HL-60/S4 treated with retinoic acid at 250 ng/mL for 4 days and 3 days (cell line): ENCODE data around the gene RPEL1.
"Not testable (repeated sequence)": the region's sequence is repeated elsewhere in the genome, so short reads cannot be mapped to it uniquely, and the experiment has no call there.

Source experiments
- in situ Hi-C: fragments of 300-500 bp; cut with MboI; formaldehyde crosslinking; loops from 2 replicates; pipeline ENCODE4 v1.7.0; 2022; ENCODE audit warnings: low sequenced_read_pairs

Gene RPEL1

DNA sequence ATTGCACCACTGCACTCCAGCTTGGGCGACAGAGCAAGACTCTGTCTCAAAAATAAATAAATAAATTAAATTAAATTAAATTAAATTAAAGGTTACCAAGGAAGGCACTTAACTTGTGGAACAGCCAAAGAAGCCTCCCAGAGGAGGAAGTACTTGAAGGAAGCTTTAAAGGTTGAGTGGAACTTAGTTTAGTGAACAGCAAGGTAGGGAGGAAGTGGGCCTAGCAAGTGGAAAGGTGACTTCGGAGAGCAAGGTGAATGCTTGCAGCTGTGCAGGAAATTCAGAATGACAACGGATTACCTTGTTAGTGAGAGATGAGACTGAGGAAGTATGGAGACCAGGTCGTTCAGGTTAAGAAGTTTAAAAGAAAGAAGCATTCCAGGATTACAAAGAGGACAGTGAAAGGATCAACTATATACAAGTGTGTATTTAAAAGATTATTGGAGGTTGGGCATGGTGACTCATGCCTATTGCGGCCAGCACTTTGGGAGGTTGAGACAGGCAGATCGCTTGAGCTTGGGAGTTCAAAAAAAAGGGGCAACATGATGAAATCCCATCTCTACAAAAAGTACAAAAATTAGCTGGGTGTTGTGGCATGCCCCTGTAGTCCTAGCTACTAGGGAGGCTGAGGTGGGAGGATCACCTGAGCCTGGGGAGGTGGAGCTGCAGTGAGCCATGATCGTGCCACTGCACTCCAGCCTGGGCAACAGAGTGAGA lies 12.8 kb upstream of the RPEL1 start:
- in situ Hi-C loops, result no loop called here

- in situ Hi-C loops, result no loop called here
These were observed 9.9 kb upstream of the RPEL1 start for GRCh38 chr10:103235775-103236174.

GRCh38 chr10:103238506-103239252 lies 7.0 kb upstream of the RPEL1 start:
- in situ Hi-C loops, result no loop called here

DNA sequence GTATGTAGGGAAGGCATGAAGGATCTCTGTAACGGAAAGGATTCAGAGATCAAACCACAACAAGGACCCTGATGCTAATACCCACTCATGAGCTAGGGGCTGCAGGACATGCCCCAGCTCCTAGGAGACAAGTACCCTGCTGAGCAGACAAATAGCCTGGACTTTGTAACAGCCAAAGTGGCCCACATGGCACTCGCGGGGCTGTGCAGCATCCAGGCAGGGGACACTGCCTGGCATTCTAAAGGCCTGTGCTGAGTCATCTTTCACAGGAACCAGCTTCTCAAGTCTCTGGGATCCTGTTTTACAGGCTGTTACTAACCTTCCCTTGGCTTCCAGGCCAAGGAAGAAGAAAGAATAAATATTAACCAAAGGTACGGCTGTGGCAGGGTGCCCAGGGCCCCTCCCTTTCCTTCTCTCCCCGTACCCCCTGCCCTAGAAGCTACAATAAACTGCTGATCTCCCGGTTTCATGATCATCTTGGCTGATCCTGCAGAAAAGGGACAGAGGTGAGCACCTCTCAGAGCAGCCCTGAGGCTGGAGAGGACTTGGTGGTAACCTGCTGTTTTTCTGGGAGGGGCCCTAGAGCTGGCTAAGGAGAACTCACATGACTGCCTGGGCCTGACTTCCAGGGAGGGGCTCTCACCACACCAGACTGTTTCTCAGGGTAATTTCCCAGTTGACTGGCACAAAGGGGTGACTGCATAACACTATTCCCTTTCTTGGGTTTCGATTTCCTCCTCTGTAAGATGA lies 4.2 kb upstream of the RPEL1 start:
- in situ Hi-C loops, result loop anchor here (10.0 kb wide), 1 partner anchor 327 kb away; the partner anchor contains the start of gene CNNM2

- in situ Hi-C loops, result loop anchor here (10.0 kb wide), 1 partner anchor 330 kb away; the partner anchor contains the start of gene CNNM2
These were observed 918 bp upstream of the RPEL1 start for GRCh38 chr10:103244666-103245271.

DNA sequence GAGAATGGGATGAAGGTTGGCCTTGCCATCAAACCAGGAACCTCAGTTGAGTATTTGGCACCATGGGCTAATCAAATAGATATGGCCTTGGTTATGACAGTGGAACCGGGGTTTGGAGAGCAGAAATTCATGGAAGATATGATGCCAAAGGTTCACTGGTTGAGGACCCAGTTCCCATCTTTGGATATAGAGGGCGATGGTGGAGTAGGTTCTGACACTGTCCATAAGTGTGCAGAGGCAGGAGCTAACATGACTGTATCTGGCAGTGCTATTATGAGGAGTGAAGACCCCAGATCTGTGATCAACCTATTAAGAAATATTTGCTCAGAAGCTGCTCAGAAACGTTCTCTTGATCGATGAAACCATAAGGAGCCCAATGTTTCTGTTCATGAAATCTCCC lies 637 bp downstream of the RPEL1 start:
- in situ Hi-C loops, result loop anchor here (10.0 kb wide), 1 partner anchor 332 kb away; the partner anchor contains the start of gene CNNM2

GRCh38 chr10:103254113-103254512 lies 8.4 kb downstream of the RPEL1 start:
- in situ Hi-C loops, result no loop called here

DNA sequence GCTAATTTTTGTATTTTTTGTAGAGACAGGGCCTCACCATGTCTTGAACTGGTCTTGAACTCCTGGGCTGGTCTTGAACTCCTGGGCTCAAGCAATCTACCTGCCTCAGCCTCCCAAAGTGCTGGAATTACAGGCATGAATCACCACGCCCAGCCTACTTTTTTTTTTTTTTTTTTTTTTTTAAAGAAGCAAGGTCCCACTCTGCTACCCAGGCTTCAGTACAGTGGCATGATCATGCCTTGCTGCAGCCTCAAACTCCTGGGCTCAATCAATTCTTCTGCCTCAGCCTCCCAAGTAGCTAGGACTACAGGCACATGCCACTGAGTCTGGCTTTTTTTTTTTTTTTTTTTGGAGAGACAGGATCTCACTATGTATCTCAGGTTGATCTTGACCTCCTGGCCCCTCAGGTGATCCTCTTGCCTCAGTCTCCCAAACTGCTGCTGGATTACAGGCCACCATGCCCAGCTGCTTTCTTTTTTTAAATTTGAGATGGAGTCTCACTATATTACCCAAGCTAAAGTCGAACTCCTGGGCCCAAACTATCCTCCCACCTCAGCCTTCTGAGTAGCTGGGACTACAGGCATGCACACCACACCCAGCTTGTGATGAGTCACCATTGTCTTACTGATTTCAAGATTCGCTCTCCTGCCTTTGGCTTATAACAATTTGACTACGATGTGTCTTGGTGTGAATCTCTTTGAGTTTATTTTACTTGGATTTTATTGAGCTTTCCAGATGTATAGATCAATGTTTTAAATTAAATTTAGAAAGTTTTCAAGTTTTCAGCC lies 9.0 kb downstream of the RPEL1 start:
- in situ Hi-C loops, result no loop called here

DNA sequence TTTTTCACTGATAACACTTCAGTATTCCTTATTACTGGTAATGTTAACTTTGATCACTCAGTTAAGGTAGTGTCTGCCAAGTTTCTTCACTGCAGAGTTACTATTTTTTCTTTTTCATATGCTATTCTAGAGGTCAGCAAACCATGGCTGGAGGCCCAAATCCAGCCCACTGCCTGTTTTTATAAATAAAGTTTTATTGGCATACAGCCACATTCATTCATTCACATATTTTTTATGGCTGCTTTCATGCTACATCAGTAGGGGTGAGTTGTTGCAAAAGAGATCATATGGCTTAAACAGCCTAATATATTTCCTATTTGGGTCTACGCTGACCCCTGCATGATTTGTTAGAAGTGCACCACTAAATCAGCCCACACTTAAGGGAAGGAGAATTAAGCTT lies 10.9 kb downstream of the RPEL1 start:
- in situ Hi-C loops, result no loop called here

DNA sequence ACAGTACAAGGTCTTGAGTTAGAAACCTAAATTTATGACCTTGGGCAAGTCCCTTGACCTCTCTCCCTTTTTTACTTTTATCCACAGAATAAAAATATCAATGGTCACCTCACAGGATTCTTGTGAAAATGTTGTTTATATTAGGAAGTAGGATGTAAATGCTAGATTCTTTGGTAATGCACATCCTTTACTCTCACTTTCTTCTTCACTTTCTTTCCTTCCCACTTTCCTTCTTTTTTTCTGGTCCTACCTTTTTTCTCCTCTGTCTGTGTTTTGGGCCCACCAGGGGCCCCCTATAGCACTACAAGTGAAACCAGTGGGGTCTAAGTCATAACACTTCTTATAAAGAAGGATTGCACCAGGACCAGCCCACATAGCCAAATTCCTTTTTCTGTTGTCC lies 12.1 kb downstream of the RPEL1 start:
- in situ Hi-C loops, result no loop called here

GRCh38 chr10:103258928-103259327 lies 13.2 kb downstream of the RPEL1 start:
- in situ Hi-C loops, result not testable (repeated sequence)

DNA sequence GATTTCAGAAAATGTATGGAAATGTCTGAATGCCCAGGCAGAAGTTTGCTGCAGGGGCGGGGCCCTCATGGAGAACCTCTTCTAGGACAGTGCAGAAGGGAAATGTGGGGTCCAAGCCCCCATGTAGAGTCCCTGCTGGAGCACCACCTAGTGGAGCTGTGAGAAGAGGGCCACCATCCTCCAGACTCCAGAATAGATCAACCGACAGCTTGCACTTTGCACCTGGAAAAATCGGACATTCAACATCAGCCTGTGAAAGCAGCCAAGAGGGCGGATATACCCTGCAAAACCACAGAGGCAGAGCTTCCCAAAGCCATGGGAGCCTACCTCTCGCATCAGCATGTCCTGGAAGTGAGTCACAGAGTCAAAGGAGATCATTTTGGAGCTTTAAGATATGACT lies 14.3 kb downstream of the RPEL1 start:
- in situ Hi-C loops, result no loop called here

GRCh38 chr10:103262229-103262628 lies 16.5 kb downstream of the RPEL1 start:
- in situ Hi-C loops, result no loop called here

DNA sequence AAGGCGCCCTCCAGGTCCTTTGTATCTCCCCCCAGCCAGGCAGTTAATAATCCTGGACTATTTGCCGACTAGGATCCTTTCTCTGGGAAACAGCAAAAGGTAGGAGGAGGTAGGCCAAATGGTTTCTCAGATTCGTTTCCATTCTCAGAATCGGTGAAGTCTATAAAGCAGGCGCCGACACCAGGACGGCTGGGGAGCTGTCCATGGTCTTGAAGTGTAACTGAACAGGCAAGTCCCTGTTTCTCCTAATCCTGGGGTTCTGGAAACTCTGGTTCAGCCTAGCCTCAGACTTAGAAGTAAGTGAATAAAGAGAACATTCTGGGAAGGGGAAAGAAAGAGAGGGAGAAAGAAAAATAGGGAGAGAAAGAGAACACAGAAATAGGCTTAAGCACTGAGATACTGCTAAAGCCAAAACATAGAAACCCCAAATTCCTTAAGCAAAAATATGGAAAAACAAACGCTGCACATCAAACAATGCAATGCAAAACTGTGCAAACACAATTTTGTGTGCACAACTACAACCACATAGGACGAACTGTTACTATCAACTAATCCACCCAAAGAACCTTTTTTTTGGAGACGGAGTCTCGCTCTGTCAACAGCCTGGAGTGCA lies 20.1 kb downstream of the RPEL1 start:
- in situ Hi-C loops, result no loop called here

GRCh38 chr10:103273041-103273441 lies 27.4 kb downstream of the RPEL1 start:
- in situ Hi-C loops, result no loop called here

GRCh38 chr10:103276251-103276895 lies 30.7 kb downstream of the RPEL1 start:
- in situ Hi-C loops, result no loop called here

DNA sequence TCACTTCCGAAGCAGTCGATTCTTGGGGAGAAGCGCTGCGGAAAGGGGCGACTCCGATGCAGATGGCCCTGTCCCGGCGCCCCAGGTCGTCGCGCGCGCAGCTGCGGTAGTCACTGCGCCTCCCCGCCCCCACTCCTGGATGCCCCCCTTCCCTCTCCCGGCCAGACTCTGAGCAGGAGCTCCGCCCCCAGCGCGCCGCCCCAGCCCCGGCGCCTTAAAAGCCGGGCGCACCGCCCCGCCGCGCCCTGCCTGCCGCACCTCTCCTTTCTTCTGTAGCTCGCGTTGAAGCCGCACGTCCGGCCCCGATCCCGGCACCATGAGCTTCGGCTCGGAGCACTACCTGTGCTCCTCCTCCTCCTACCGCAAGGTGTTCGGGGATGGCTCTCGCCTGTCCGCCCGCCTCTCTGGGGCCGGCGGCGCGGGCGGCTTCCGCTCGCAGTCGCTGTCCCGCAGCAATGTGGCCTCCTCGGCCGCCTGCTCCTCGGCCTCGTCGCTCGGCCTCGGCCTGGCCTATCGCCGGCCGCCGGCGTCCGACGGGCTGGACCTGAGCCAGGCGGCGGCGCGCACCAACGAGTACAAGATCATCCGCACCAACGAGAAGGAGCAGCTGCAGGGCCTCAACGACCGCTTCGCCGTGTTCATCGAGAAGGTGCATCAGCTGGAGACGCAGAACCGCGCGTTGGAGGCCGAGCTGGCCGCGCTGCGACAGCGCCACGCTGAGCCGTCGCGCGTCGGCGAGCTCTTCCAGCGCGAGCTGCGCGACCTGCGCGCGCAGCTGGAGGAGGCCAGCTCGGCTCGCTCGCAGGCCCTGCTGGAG lies 31.4 kb downstream of the RPEL1 start, which contains the start of gene INA:
TSS of gene INA (plus strand) at position 243 of the 817 bp plus-strand sequence. CDS start at position 317, 74 bp downstream.
- in situ Hi-C loops, result no loop called here
